HepG2 (cell line): Measurements from ENCODE around the gene COL27A1. TPM values are rescaled to one million over a fixed set of nuclear protein-coding genes. Genes with fewer than 3 reads are reported as not detected.

Source experiments
- ATAC-seq: fragments of 200-7000 bp; cut with Tn5 transposase; 3 replicates; pipeline ENCODE4 v1.9.1; 2020; ENCODE audit warnings: mild to moderate bottlenecking, moderate library complexity
- BruUV-seq: library from RNA; stranded (reverse); fragments of 400-500 nt; replicated peaks from 2 replicates; lab custom pipeline; 2021; lab: Mats Ljungman, UMichigan
- CTCF ChIA-PET: fragments of 300-600 bp; formaldehyde crosslinking; extraction: SDS; loops from one replicate; lab custom pipeline; 2021; ENCODE audit warnings: low total read pairs, inconsistent platforms, low intra/inter-chr PET ratio; lab: Yijun Ruan, JAX
- POLR2A ChIA-PET: fragments of 350-600 bp; sonication (Branson Sonifier 250); formaldehyde crosslinking; loops from one replicate; lab custom pipeline; 2020; ENCODE audit warnings: antibody characterized with exemption, inconsistent platforms; lab: Yijun Ruan, JAX
- DNase-seq: peaks from one replicate; pipeline ENCODE4 v3.0.0-alpha.2; 2015; ENCODE audit warnings: low spot score
- FAIRE-seq: peaks from 3 replicates; lab custom pipeline; 2011; peaks lifted over from hg19 to GRCh38; lab: Jason Lieb, UNC
- H2AFZ ChIP-seq: one replicate; pipeline ENCODE4 v1.6.1; 2011; ENCODE audit warnings: low read length, inconsistent platforms
- H3K27ac ChIP-seq: fragments of 300-600 bp; 3 replicates; pipeline ENCODE4 v1.8.0; 2011; ENCODE audit warnings: mixed run types, mild to moderate bottlenecking, mixed read lengths, low read length, inconsistent platforms; ENCODE audit not compliant: insufficient read depth; ENCODE audit errors: extremely low read length
- H3K27me3 ChIP-seq, 2 experiments: fragments of 200-600 bp in 1 of 2; 2 replicates in 1 of 2; 3 replicates in 1 of 2; pipeline versions ENCODE4 v1.6.0 to v1.8.0; 2011; ENCODE audit warnings: low read length in 2 of 2, mild to moderate bottlenecking in 2 of 2, moderate library complexity in 2 of 2, inconsistent platforms in 1 of 2; ENCODE audit not compliant: insufficient read depth in 2 of 2, control insufficient read depth in 1 of 2
- H3K36me3 ChIP-seq, 2 experiments: fragments of 200-600 bp in 1 of 2; replicated peaks in 1 of 2; 2 replicates in 1 of 2; 3 replicates in 1 of 2; pipeline versions ENCODE4 v1.5.1 to v1.8.0; 2011; ENCODE audit warnings: low read length in 2 of 2, inconsistent platforms in 1 of 2; ENCODE audit not compliant: insufficient read depth in 2 of 2, control insufficient read depth in 1 of 2
- H3K4me1 ChIP-seq: 2 replicates; pipeline ENCODE4 v1.5.1; 2012; ENCODE audit warnings: low read length, inconsistent platforms; ENCODE audit not compliant: insufficient read depth
- H3K4me2 ChIP-seq: 2 replicates; pipeline ENCODE4 v1.6.0; 2011; ENCODE audit warnings: low read depth, low read length, inconsistent platforms
- H3K4me3 ChIP-seq, 3 experiments: fragments of 200-600 bp in 1 of 3; sonication (generic), shearing (Covaris generic) in 1 of 3; replicated peaks in 1 of 3; 2 replicates each; pipeline ENCODE4 v1.5.1; 2011 to 2016; ENCODE audit warnings: low read length in 3 of 3, inconsistent platforms in 2 of 3, low read depth in 2 of 3, mild to moderate bottlenecking in 2 of 3, control low read depth in 1 of 3, mixed read lengths in 1 of 3; ENCODE audit not compliant: insufficient read depth in 1 of 3
- H3K79me2 ChIP-seq: one replicate; pipeline ENCODE4 v1.6.1; 2011; ENCODE audit warnings: low read length, inconsistent platforms; ENCODE audit not compliant: insufficient read depth
- H3K9ac ChIP-seq: 2 replicates; pipeline ENCODE4 v1.6.0; 2011; ENCODE audit warnings: mild to moderate bottlenecking, low read depth, low read length, inconsistent platforms; ENCODE audit not compliant: insufficient read depth
- H3K9me3 ChIP-seq: 2 replicates; pipeline ENCODE4 v1.5.1; 2012; ENCODE audit warnings: mild to moderate bottlenecking, low read length
- H4K20me1 ChIP-seq: 2 replicates; pipeline ENCODE4 v1.6.0; 2011; ENCODE audit warnings: inconsistent platforms, mild to moderate bottlenecking, low read length, moderate library complexity; ENCODE audit not compliant: insufficient read depth
- HNRNPL ChIP-seq: fragments of 200-400 bp; formaldehyde crosslinking; IDR thresholded peaks from 2 replicates; pipeline ENCODE4 v1.6.1; 2017; ENCODE audit warnings: mild to moderate bottlenecking, low read depth, low read length
- MED1 ChIP-seq: sonication (generic); formaldehyde crosslinking; IDR thresholded peaks from 2 replicates; pipeline ENCODE4 v1.4.0; 2020; ENCODE audit warnings: missing genetic modification reagents
- PITX1 ChIP-seq: sonication (generic); formaldehyde crosslinking; IDR thresholded peaks from 2 replicates; pipeline ENCODE4 v1.5.1; 2020; ENCODE audit warnings: mild to moderate bottlenecking, missing genetic modification reagents
- TEF ChIP-seq: sonication (generic); formaldehyde crosslinking; IDR thresholded peaks from 2 replicates; pipeline ENCODE4 v1.5.0; 2020; ENCODE audit warnings: missing genetic modification reagents
- TFAP4 ChIP-seq: sonication (generic); IDR thresholded peaks from 2 replicates; pipeline ENCODE4 v1.6.1; 2016; ENCODE audit warnings: low read depth, borderline replicate concordance
- ZKSCAN1 ChIP-seq: fragments of 150-350 bp; IDR thresholded peaks from 2 replicates; pipeline ENCODE4 v1.6.1; 2014; ENCODE audit warnings: low read length
- ZNF407 ChIP-seq: sonication (generic); formaldehyde crosslinking; IDR thresholded peaks from one replicate; pipeline ENCODE4 v1.5.1; 2020; ENCODE audit warnings: mild to moderate bottlenecking, missing genetic modification reagents; ENCODE audit errors: not compliant biosample characterization
- ZNF784 ChIP-seq: sonication (generic); formaldehyde crosslinking; IDR thresholded peaks from 2 replicates; pipeline ENCODE4 v1.5.1; 2020; ENCODE audit warnings: missing genetic modification reagents, mild to moderate bottlenecking, borderline replicate concordance
- WGBS: methylation state at CpG from one replicate; pipeline ENCODE4 v1.1.6; 2017; ENCODE audit warnings: low lambda C conversion rate; 5-methylcytosine and 5-hydroxymethylcytosine counted together
- in situ Hi-C: cut with HindIII; loops from 2 replicates; pipeline ENCODE4 v1.10.0; 2017; ENCODE audit warnings: low pct_unique_long_range_greater_than_20kb; ENCODE audit not compliant: extremely low pct_ligation_motif_present
- intact Hi-C: fragments of 100-400 bp; cut with micrococcal nuclease; formaldehyde crosslinking; loops from one replicate; pipeline ENCODE4 v1.10.0; 2022; ENCODE audit not compliant: unreplicated experiment
- polyA plus RNA-seq, 8 experiments: library from polyadenylated mRNA; depleted of rRNA in 3 of 8; stranded (reverse) in 7 of 8; unstranded in 1 of 8; fragments of >200 nt; fragmentation: Illumina TruSeq in 4 of 8; extraction: Trizol in 4 of 8; gene quantifications; 2 replicates each; pipeline versions ENCODE4 v1.2.1 to v1.2.3, GENCODE V29; 2011 to 2016; ENCODE audit warnings: low read depth in 4 of 8, missing spikeins in 1 of 8, mixed read lengths in 1 of 8; ENCODE audit not compliant: insufficient read depth in 1 of 8
- total RNA-seq, 5 experiments: library from RNA; depleted of rRNA; stranded (reverse); fragments of >200 nt; fragmentation: Illumina TruSeq; extraction: Trizol; gene quantifications; 2 replicates each; pipeline ENCODE4 v1.2.3, GENCODE V29; 2016; ENCODE audit warnings: low read depth in 1 of 5

COL27A1 gene
- total and polyA plus RNA-seq, 2 of the 13 experiments (the other 11 are each of a cell fraction or from before 2014, with no cell fraction given): 71.3 to 89.1 TPM

GRCh38 chr9:114121227-114122135 is 33.9 kb upstream of the COL27A1 start:
- no peak overlapping the region for H2AFZ ChIP-seq
- H3K36me3 ChIP-seq: no peaks in the 10 kb centered on the region
- ChIA-PET CTCF (no interaction called here), POLR2A (interaction anchor here (0.9 to 2.6 kb wide), 6 partner anchors 13 to 54 kb away, joined by 3 to 19 read pairs (median 5); partner anchors contain the start of gene COL27A1)
- peaks cover 91% of the 10 kb centered on the region for H3K4me1 ChIP-seq
- H3K4me3 ChIP-seq: no peak overlapping the region
- peak overlapping the region; percentile 40 for H3K4me2 ChIP-seq
- no peak for DNase-seq
- H4K20me1 ChIP-seq: no peaks in the 10 kb centered on the region
- H3K79me2 ChIP-seq: no peaks in the 10 kb centered on the region
- in situ Hi-C loops: no loop called here
- H3K27ac ChIP-seq: peak overlapping the region; percentile 29
- BruUV-seq: no TSS peak
- no peak for ATAC-seq
- H3K9ac ChIP-seq: no peak overlapping the region; the same call in 1 of the 2 replicates
- 84% methylated on average over 12 of the region's 16 CpGs for WGBS
- no peaks in the 10 kb centered on the region for H3K9me3 ChIP-seq
- intact Hi-C loops: no loop called here
- FAIRE-seq: peak; percentile 32
- H3K27me3 ChIP-seq: no peaks in the 10 kb centered on the region
- TF ChIP-seq MED1 (CRISPR knock-in tag): peak; percentile 39; the same call in 1 of the 2 replicates
- no peak for TF ChIP-seq ZNF784 (CRISPR knock-in tag)
- TF ChIP-seq ZKSCAN1: no peak
- TF ChIP-seq ZNF407 (CRISPR knock-in tag): no peak
- TF ChIP-seq PITX1 (CRISPR knock-in tag): peak; percentile 28; the same call in 1 of the 2 replicates
- peak; percentile 54; the same call in 1 of the 2 replicates for TF ChIP-seq TFAP4
- no peak for TF ChIP-seq TEF (CRISPR knock-in tag)
- 0 out of 2 replicates have a peak, but pooled peaks have one; percentile 39 for TF ChIP-seq HNRNPL
